AG20443 (cell line): Measurements from ENCODE around the gene RARB.
A peak's percentile ranks its signal among the peaks of the same experiment; 100 is the strongest.

Experiments used
- DNase-seq: peaks from one replicate; pipeline ENCODE4 v3.0.0; 2012; ENCODE audit warnings: low spot score, mixed read lengths

The RARB gene

GRCh38 chr3:25604107-25604805, 176.2 kb downstream of the RARB start:
- DNase-seq = peak; percentile 53

- DNase-seq = no peak
These were observed 182.1 kb downstream of the RARB start for GRCh38 chr3:25610167-25610566.

- no peak for DNase-seq
These were observed 182.7 kb downstream of the RARB start for GRCh38 chr3:25610779-25611178.

- DNase-seq = no peak
These were observed 183.1 kb downstream of the RARB start for GRCh38 chr3:25611193-25611592.

GRCh38 chr3:25618028-25618427, 190.0 kb downstream of the RARB start:
- DNase-seq = no peak

- DNase-seq = no peak
These were observed 191.3 kb downstream of the RARB start for GRCh38 chr3:25619382-25619781.

GRCh38 chr3:25620493-25620892, 192.4 kb downstream of the RARB start:
- DNase-seq = no peak

- no peak for DNase-seq
These were observed 193.0 kb downstream of the RARB start for GRCh38 chr3:25621087-25621486.

- no peak for DNase-seq
These were observed 203.9 kb downstream of the RARB start for GRCh38 chr3:25631989-25632388.

- no peak for DNase-seq
These were observed 205.9 kb downstream of the RARB start for GRCh38 chr3:25633919-25634318.

GRCh38 chr3:25635038-25635437, 207.0 kb downstream of the RARB start:
- no peak for DNase-seq
